Adrenal gland (tissue), 12 donors: ENCODE results near the gene TEDDM1. TPM values are rescaled to one million over a fixed set of nuclear protein-coding genes. Genes with fewer than 3 reads are reported as not detected.

ENCODE experiments used
- DNase-seq, 7 donors: peaks; one replicate each; pipeline ENCODE4 v3.0.0-alpha.2; 2019 to 2020
- H3K27ac ChIP-seq, 5 donors: fragments of 200-600 bp; sonication (generic) in 4 of 5; 1 replicate in 3 of 5; 2 replicates in 2 of 5; pipeline versions ENCODE4 v1.5.1 to v1.8.0; 2016 to 2020; ENCODE audit warnings: mild to moderate bottlenecking in 1 of 5
- H3K27me3 ChIP-seq: fragments of 200-600 bp; 2 replicates; pipeline ENCODE4 v1.8.0; 2021
- H3K36me3 ChIP-seq, 2 donors: fragments of 200-600 bp; replicated peaks in 1 of 2; 1 replicate in 1 of 2; 2 replicates in 1 of 2; pipeline versions ENCODE4 v1.5.1 to v1.8.0; 2018 to 2022
- H3K4me1 ChIP-seq, 2 donors: fragments of 200-600 bp; replicated peaks in 1 of 2; 1 replicate in 1 of 2; 2 replicates in 1 of 2; pipeline versions ENCODE4 v1.5.1 to v1.8.0; 2018 to 2021
- H3K4me3 ChIP-seq, 4 donors: fragments of 200-600 bp; sonication (generic) in 3 of 4; one replicate each; pipeline ENCODE4 v1.5.1; 2016 to 2018
- H3K9me3 ChIP-seq, 3 donors: fragments of 200-600 bp; sonication (generic) in 1 of 3; replicated peaks in 1 of 3; 1 replicate in 2 of 3; 2 replicates in 1 of 3; pipeline versions ENCODE4 v1.5.1 to v1.8.0; 2016 to 2021
- CTCF ChIP-seq, 6 experiments: fragments of 450-650 bp in 4 of 6; fragments of 200-600 bp in 2 of 6; sonication (generic) in 1 of 6; IDR thresholded peaks; 1 replicate in 5 of 6; 2 replicates in 1 of 6; pipeline versions ENCODE4 v1.5.1 to v1.8.0; 2016 to 2021; ENCODE audit warnings: antibody characterized with exemption in 6 of 6, mild to moderate bottlenecking in 2 of 6, moderate library complexity in 1 of 6
- POLR2A ChIP-seq, 2 donors: fragments of 450-650 bp; IDR thresholded peaks; one replicate each; pipeline ENCODE4 v1.6.1; 2017; ENCODE audit warnings: antibody characterized with exemption in 2 of 2, mild to moderate bottlenecking in 2 of 2, moderate library complexity in 1 of 2
- WGBS, 4 donors: extraction: QIAGEN DNeasy Blood & Tissue Kit in 2 of 4; methylation state at CpG; one replicate each; pipeline versions ENCODE4 v1.1.5 to v1.1.7; 2013 to 2017; 5-methylcytosine and 5-hydroxymethylcytosine counted together
- intact Hi-C, 2 donors: fragments of 100-400 bp; cut with DNase I; formaldehyde crosslinking; loops; one replicate each; pipeline versions ENCODE4 v1.14.1 to v1.15.0; 2022 to 2023
- polyA plus RNA-seq, 3 donors: library from polyadenylated mRNA; stranded (reverse); fragments of 200-250 nt in 2 of 3; fragments of 350-450 nt in 1 of 3; fragmentation: Illumina TruSeq in 1 of 3; extraction: RNeasy Lipid Tissue Mini Kit (QIAGEN cat#74804) in 1 of 3; gene quantifications; one replicate each; pipeline ENCODE4 v1.2.3, GENCODE V29; 2013 to 2014
- total RNA-seq, 9 donors: library from RNA; depleted of rRNA in 4 of 9; stranded (reverse); fragments of >200 nt in 4 of 9; fragments of 120-200 nt in 1 of 9; fragmentation: NEBNext Ultra II Directional in 1 of 9; extraction: Animal tissue kit (Norgen Biotek cat#: 25700) in 1 of 9; gene quantifications; one replicate each; pipeline versions ENCODE4 v1.1.0 to v1.2.4, GENCODE V29; 2013 to 2023
- donor health status: healthy with polysubstance abuse.
- donor health status: Bipolar disorder and iron deficiency.
- donor health status: DM: yes; HTN: yes; CAD: no.
- donor health status: DM: no; HTN: no; CAD: no.
- donor health status: DM: no; HTN: no; CAD: no.
- donor health status: DM: yes; HTN: yes; CAD: no.

The TEDDM1 gene
- total and polyA plus RNA-seq, 12 donors = not detected

GRCh38 chr1:182366596-182366995 lies 33.9 kb downstream of the TEDDM1 start:
- intact Hi-C loops = no loop called here
- Histone ChIP-seq H3K9me3 (no peaks in the 10 kb centered on the region), H3K4me1 (peaks cover 0 to 3% of the 10 kb centered on the region in 2 donors), H3K27ac (no peak overlapping the region), H3K36me3 (no peaks in the 10 kb centered on the region), H3K4me3 (no peak overlapping the region), H3K27me3 (no peaks in the 10 kb centered on the region)
- TF ChIP-seq CTCF (IDR thresholded peaks at IDR 0.05) (no peak), POLR2A (IDR thresholded peaks at IDR 0.05) (no peak)
- 79 to 92% (median 84%) methylated on average over 2 of the region's 2 CpGs for WGBS, 4 donors
- no peak for DNase-seq

- Histone ChIP-seq H3K4me3 (no peak overlapping the region), H3K4me1 (no peaks in the 10 kb centered on the region), H3K27ac (no peak overlapping the region), H3K36me3 (no peaks in the 10 kb centered on the region), H3K27me3 (no peaks in the 10 kb centered on the region), H3K9me3 (no peaks in the 10 kb centered on the region)
- intact Hi-C loops = no loop called here
- TF ChIP-seq POLR2A (IDR thresholded peaks at IDR 0.05) (no peak), CTCF (IDR thresholded peaks at IDR 0.05) (no peak)
- 53 to 62% (median 58%) methylated on average over 7 of the region's 7 CpGs for WGBS, 4 donors
- DNase-seq = no peak
Observed at GRCh38 chr1:182359645-182360044, 40.8 kb downstream of the TEDDM1 start.

DNA sequence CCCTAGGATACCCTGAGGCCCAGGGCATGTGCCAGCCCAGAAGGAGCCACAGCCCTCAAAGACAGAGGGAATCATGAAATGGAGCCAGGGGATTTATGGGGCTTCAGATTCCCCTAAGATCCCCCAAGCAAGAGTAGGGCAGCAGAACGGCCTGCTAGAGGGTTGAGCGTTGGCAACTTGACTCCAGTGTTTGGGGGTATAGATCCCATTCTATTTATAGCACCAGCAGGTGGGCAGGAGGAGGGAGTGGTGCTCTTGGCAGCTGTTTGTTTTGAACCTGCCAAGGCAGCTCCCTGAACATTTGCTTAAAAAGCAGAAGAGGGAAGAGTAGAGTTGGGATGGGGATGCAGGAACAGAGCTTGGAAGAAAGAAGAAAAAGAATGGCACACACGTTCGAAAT lies 42.6 kb downstream of the TEDDM1 start:
- TF ChIP-seq POLR2A (IDR thresholded peaks at IDR 0.05) (no peak), CTCF (IDR thresholded peaks at IDR 0.05) (no peak)
- DNase-seq = no peak
- H3K4me3 ChIP-seq = no peak overlapping the region
- no peaks in the 10 kb centered on the region for H3K4me1 ChIP-seq
- intact Hi-C loops = no loop called here
- H3K27me3 ChIP-seq = no peaks in the 10 kb centered on the region
- H3K27ac ChIP-seq = no peak overlapping the region
- no peaks in the 10 kb centered on the region for H3K36me3 ChIP-seq
- 75 to 86% (median 78%) methylated on average over 4 of the region's 4 CpGs for WGBS, 4 donors
- no peaks in the 10 kb centered on the region for H3K9me3 ChIP-seq

DNA sequence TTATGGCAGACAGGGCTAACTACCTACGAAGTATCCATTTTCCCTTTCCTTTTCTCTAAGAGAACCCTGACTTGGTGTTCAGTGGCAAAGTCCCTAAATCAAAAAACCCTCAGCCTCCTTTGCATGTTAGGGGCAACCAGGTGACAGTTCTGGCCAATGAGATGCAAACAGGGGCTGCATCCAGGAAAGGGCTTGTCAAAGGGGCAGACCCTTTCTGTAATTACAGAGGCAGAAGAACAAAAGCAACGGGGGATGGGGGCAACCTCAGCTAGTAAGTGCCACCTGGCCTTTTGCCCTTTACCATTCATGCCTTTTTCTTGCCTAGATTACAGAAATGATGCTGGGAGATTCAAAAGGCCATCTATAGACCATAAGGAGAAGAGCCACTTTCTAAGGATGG lies 43.3 kb downstream of the TEDDM1 start:
- intact Hi-C loops = no loop called here
- Histone ChIP-seq H3K27me3 (no peaks in the 10 kb centered on the region), H3K9me3 (no peaks in the 10 kb centered on the region), H3K36me3 (no peaks in the 10 kb centered on the region), H3K4me1 (no peaks in the 10 kb centered on the region), H3K27ac (no peak overlapping the region), H3K4me3 (no peak overlapping the region)
- DNase-seq = no peak
- no peak for TF ChIP-seq POLR2A (IDR thresholded peaks at IDR 0.05)
- no peak for TF ChIP-seq CTCF (IDR thresholded peaks at IDR 0.05)
- 67 to 81% (median 75%) methylated on average over 2 of the region's 2 CpGs for WGBS, 4 donors
